KOPT-K1 (cell line): Measurements from ENCODE around the gene CNN1.
"Not testable (repeated sequence)": the region's sequence is repeated elsewhere in the genome, so short reads cannot be mapped to it uniquely, and the experiment has no call there.

Experiments used
- H3K27ac ChIP-seq: fragments of 200-600 bp; sonication (generic); 2 replicates; pipeline ENCODE4 v1.5.1; 2016; ENCODE audit warnings: antibody characterized with exemption, mild to moderate bottlenecking, low read depth, low read length; ENCODE audit not compliant: poor library complexity, severe bottlenecking
- H3K36me3 ChIP-seq: fragments of 200-600 bp; sonication (generic); 2 replicates; pipeline ENCODE4 v1.5.1; 2017; ENCODE audit warnings: antibody characterized with exemption, mild to moderate bottlenecking, low read length, moderate library complexity; ENCODE audit not compliant: insufficient read depth
- H3K9me3 ChIP-seq: fragments of 200-600 bp; sonication (generic); 2 replicates; pipeline ENCODE4 v1.5.1; 2017; ENCODE audit warnings: antibody characterized with exemption, low read length, mild to moderate bottlenecking; ENCODE audit not compliant: insufficient read depth, poor library complexity, severe bottlenecking

CNN1 gene

GRCh38 chr19:11570039-11570462, 31.4 kb downstream of the CNN1 start:
- Histone ChIP-seq H3K27ac (no peak overlapping the region), H3K36me3 (no peaks in the 10 kb centered on the region), H3K9me3 (no peaks in the 10 kb centered on the region)

GRCh38 chr19:11573354-11573753, 34.7 kb downstream of the CNN1 start:
- not testable (repeated sequence) for H3K9me3 ChIP-seq, H3K36me3 ChIP-seq, H3K27ac ChIP-seq

DNA sequence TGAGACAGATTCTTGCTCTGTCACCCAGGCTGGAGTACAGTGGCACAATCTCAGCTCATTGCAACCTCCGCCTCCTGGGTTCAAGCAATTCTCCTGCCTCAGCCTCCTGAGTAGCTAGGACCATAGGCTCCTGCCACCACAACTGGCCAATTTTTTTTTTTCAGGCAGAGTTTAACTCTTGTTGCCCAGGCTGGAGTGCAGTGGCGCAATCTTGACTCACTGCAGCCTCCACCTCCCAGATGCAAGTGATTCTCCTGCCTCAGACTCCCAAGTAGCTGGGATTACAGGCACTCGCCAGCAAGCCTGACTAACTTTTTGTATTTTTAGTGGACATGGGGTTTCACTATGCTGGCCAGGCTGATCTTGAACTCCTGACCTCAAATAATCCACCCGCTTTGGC, 35.1 kb downstream of the CNN1 start:
- H3K27ac ChIP-seq, H3K9me3 ChIP-seq, H3K36me3 ChIP-seq: not testable (repeated sequence)

DNA sequence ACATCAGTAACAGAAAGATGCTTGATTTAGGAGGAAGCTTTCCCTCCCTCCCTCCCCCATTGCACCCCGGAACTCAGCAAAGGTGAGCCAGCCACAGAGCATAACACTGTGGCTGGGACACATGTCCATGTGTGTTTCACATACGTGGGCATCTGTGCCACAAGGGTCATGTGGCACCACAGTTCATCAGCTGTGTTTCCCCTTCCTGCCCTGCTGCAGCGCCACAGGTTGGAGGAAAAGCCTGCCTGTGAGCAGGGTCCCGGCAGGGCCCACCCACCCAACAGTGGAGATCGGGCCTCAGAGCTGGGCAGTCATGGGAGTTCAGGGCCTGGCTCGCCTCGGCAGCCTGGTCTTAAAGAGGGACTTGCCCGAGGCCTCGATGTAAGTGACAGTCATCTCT, 36.0 kb downstream of the CNN1 start:
- no peaks in the 10 kb centered on the region for H3K9me3 ChIP-seq
- H3K36me3 ChIP-seq: no peaks in the 10 kb centered on the region
- no peak overlapping the region for H3K27ac ChIP-seq

DNA sequence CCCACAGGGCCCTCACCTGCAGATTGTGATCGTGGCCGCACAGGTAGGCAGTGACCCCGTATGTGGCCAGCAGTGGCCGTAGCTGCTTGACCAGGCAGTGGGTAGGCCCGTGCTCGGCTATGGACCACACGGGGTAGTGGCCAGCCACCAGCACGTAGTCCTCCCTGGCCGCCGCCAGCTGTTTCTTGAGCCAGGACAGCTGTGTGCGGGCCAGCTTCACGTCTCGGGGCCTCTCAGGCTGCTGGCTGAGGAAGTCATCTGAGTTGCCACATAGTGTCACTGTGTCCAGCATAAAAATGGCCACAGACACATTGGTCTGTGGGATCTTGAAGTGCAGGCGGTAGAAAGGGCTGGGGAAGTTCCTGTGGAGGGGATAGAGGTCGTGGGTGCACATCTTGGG, 37.6 kb downstream of the CNN1 start:
- H3K27ac ChIP-seq: no peak overlapping the region
- no peaks in the 10 kb centered on the region for H3K9me3 ChIP-seq
- H3K36me3 ChIP-seq: no peaks in the 10 kb centered on the region

DNA sequence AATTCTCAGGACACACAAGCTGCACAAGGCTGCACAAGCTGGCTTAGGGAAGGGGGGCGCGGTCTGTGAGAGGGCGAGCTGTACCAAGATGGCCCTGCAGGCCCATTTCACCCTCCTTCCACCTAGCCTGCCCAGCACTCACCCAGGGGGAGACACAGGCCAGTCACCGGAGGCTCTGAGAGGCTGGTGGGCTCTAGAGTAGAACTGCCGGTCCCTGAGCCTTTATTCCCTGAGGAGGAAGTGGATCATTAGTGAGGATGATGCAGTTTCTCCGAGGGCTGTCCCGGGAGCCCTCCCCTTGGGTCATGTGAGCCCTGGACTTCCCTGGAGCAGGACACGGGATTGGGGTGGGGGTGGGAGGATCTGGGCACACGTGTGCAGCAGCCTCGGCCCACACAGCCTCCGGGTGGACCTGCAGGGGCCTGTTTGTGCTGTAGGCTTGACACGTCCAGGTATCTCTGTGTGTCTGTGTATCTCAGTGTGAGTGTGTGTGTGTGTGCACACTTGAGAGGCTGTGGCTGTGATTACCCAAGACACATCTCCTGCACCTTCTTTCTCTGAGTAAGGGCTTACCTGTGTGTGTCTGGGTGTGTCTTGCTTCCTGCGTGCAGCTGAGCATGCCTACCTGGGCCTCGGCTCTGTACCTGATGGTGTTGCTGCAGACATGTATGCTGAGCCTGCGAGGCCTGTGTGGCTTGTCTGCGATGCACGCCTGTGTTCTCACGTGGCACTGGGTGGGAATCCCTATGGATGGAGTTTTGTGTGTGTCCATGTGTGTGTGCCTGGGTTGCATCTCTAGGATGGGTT, 39.0 kb downstream of the CNN1 start, which contains the start of gene ACP5:
Gene ACP5, minus strand, starts transcription at position 195 of the 807 bp plus-strand sequence. CDS start 328 bp downstream, outside the sequence.
- H3K36me3 ChIP-seq: no peaks in the 10 kb centered on the region
- no peaks in the 10 kb centered on the region for H3K9me3 ChIP-seq
- H3K27ac ChIP-seq: no peak within 1 kb of the TSS

GRCh38 chr19:11578258-11579142, 39.8 kb downstream of the CNN1 start:
- no peaks in the 10 kb centered on the region for H3K9me3 ChIP-seq
- no peak overlapping the region for H3K27ac ChIP-seq
- H3K36me3 ChIP-seq: no peaks in the 10 kb centered on the region

DNA sequence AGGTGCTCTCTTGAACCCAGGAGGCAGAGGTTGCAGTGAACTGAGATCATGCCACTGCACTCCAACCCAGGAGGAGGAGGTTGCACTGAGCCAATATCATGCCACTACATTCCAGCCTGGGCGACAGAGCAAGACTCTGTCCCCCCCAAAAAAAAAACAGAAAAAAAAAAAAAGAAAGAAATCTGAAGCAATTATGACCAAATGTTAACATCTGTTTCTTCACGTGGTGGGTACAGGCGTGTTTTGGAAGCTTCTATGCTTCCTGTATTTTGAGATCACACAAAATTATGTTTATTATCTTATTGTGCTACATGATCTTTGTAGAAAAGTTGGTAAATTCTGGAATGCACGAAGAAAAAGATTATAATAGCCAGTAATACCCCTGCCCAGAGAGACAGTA, 41.5 kb downstream of the CNN1 start:
- H3K27ac ChIP-seq: no peak overlapping the region
- no peaks in the 10 kb centered on the region for H3K36me3 ChIP-seq
- no peaks in the 10 kb centered on the region for H3K9me3 ChIP-seq

- H3K27ac ChIP-seq: peak overlapping the region; percentile 76
- H3K36me3 ChIP-seq: no peaks in the 10 kb centered on the region
- H3K9me3 ChIP-seq: no peaks in the 10 kb centered on the region
These were observed 43.1 kb downstream of the CNN1 start for GRCh38 chr19:11581740-11582139.

- Histone ChIP-seq H3K9me3 (no peaks in the 10 kb centered on the region), H3K27ac (no peak overlapping the region)
These were observed 47.7 kb downstream of the CNN1 start for GRCh38 chr19:11586331-11586730.

GRCh38 chr19:11587302-11587974, 48.8 kb downstream of the CNN1 start:
- Histone ChIP-seq H3K27ac (no peak overlapping the region), H3K36me3 (no peaks in the 10 kb centered on the region), H3K9me3 (no peaks in the 10 kb centered on the region)

More at GRCh38 chr19:11586331-11586730, 47.7 kb downstream of the CNN1 start:
- no peaks in the 10 kb centered on the region for H3K36me3 ChIP-seq

DNA sequence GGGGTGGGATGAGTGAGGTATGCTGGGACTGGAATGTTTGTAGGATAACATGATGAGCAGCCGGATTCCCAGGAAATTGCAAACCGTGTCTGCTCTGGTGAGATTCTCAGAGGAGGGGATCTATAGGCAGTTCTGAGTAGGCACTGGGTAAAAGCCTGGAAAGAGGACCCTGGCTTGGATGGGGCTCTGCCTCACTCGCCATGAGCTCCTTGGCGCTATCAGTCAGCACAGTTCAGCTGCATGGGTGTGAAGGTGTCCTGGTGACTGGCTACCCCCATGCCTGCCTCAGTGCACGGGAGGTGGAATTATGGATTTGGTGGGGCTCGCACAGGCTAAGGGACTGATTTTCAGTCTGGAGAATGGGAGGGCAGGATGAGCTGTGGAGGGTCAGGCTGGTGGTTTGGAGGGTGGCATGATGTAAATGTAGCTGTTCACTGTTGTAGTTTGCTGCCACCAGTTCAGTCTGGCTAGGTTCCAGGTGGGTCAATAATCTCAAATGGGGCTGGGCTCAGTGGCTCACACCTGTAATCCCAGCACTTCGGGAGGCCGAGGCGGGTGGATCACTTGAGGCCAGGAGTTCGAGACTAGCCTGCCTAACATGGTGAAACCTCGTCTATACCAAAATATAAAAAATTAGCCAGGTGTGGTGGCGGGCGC, 49.5 kb downstream of the CNN1 start:
- no peaks in the 10 kb centered on the region for H3K9me3 ChIP-seq
- H3K36me3 ChIP-seq: no peaks in the 10 kb centered on the region
- H3K27ac ChIP-seq: no peak overlapping the region

- H3K36me3 ChIP-seq: peaks cover 2% of the 10 kb centered on the region; the same call in 1 of the 2 replicates
- no peak overlapping the region for H3K27ac ChIP-seq
- H3K9me3 ChIP-seq: no peaks in the 10 kb centered on the region
These were observed 55.4 kb downstream of the CNN1 start for GRCh38 chr19:11594084-11594483.

DNA sequence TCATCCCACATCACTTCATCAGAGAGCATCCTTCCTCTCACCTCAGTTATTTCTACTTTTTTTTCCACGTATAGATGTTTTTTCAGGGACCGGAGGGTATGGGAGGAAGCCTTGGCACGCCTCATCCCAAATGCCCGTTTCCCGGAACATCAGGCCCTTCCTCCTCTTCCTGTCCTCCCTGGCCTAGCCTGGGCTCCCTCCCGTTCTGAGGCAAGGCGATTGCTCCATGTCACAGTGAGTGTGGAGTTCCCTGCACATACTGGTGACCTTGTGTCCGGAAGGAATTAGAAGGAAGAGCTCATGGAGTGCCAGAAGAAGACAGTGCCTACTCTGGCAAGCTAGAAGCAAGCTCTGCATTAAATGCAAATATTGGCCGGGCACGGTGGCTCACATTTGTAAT, 57.5 kb downstream of the CNN1 start:
- H3K9me3 ChIP-seq: no peaks in the 10 kb centered on the region
- peaks cover 6% of the 10 kb centered on the region; the same call in 1 of the 2 replicates for H3K36me3 ChIP-seq
- H3K27ac ChIP-seq: no peak overlapping the region
